ENCODE data around the gene SLC22A23.

GRCh38 chr6:3426091-3426926 lies 30.5 kb downstream of the SLC22A23 start:
- TF ChIP-seq EZH2 (IDR thresholded peaks at IDR 0.05): no peak
- TF ChIP-seq POLR2AphosphoS5 (IDR thresholded peaks at IDR 0.05; ENCODE audit: borderline replicate concordance, low read depth, low read length): no peak

Measured in SK-N-MC (cell line).